ENCODE data around the gene PNMT. TPM values are rescaled to one million over a fixed set of nuclear protein-coding genes. Genes with fewer than 3 reads are reported as not detected.

PNMT gene
- total and polyA plus RNA-seq, 2 of the 13 experiments (the other 11 are each of a cell fraction or from before 2014, with no cell fraction given): 0.25 TPM; not detected in 1

GRCh38 chr17:39699818-39700147, 31.5 kb downstream of the PNMT start, which contains the start of gene ERBB2 (continued):
- TF ChIP-seq AGO1 (IDR thresholded peaks at IDR 0.05; ENCODE audit: low read depth, low read length, poor library complexity, severe bottlenecking): no peak
- no peak for TF ChIP-seq KDM1A (CRISPR knock-in tag; IDR thresholded peaks at IDR 0.05)
- TF ChIP-seq JDP2 (CRISPR knock-in tag; IDR thresholded peaks at IDR 0.05; ENCODE audit: borderline replicate concordance): no peak
- no peak for TF ChIP-seq KLF11 (CRISPR knock-in tag; IDR thresholded peaks at IDR 0.05)
- no peak for TF ChIP-seq ZBTB25 (CRISPR knock-in tag; IDR thresholded peaks at IDR 0.05)
- TF ChIP-seq MATR3 (CRISPR knock-in tag; IDR thresholded peaks at IDR 0.05): no peak
- TF ChIP-seq KMT2B (CRISPR knock-in tag; IDR thresholded peaks at IDR 0.05): peak; percentile 75
- TF ChIP-seq NFATC3 (CRISPR knock-in tag; IDR thresholded peaks at IDR 0.05): no peak
- TF ChIP-seq ZNF354B (CRISPR knock-in tag; IDR thresholded peaks at IDR 0.05): no peak
- no peak for TF ChIP-seq ZNF20 (CRISPR knock-in tag; IDR thresholded peaks at IDR 0.05)
- no peak for TF ChIP-seq FOXP1 (IDR thresholded peaks at IDR 0.05)
- 0 out of 2 replicates have a peak, but pooled peaks have one; percentile 9 for TF ChIP-seq FOXP1 (CRISPR knock-in tag; IDR thresholded peaks at IDR 0.05)
- peak; percentile 60; the same call in 1 of the 2 replicates for TF ChIP-seq KLF6 (CRISPR knock-in tag; IDR thresholded peaks at IDR 0.05)
- 0 out of 2 replicates have a peak, but pooled peaks have one; percentile 44 for TF ChIP-seq ZNF589 (CRISPR knock-in tag; conservative IDR thresholded peaks at IDR 0.05)
- no peak for TF ChIP-seq PAWR (CRISPR knock-in tag; IDR thresholded peaks at IDR 0.05; ENCODE audit: borderline replicate concordance)
- TF ChIP-seq ZNF160 (CRISPR knock-in tag; IDR thresholded peaks at IDR 0.05): no peak
- no peak; the same call in 1 of the 2 replicates for TF ChIP-seq PHF8 (CRISPR knock-in tag; IDR thresholded peaks at IDR 0.05)
- peak; percentile 58; the same call in 1 of the 2 replicates for TF ChIP-seq HMG20B (CRISPR knock-in tag; conservative IDR thresholded peaks at IDR 0.05)
- no peak for TF ChIP-seq ZSCAN29 (CRISPR knock-in tag; conservative IDR thresholded peaks at IDR 0.05)
- no peak for TF ChIP-seq NR2F6 (IDR thresholded peaks at IDR 0.05)
- no peak for TF ChIP-seq NR2F6 (CRISPR knock-in tag; IDR thresholded peaks at IDR 0.05)
- TF ChIP-seq ZNF30 (CRISPR knock-in tag; IDR thresholded peaks at IDR 0.05): no peak
- no peak for TF ChIP-seq ZHX1 (CRISPR knock-in tag; IDR thresholded peaks at IDR 0.05; ENCODE audit: low read depth)
- no peak for TF ChIP-seq ZNF280B (CRISPR knock-in tag; IDR thresholded peaks at IDR 0.05; ENCODE audit: borderline replicate concordance)
- TF ChIP-seq MIER2 (CRISPR knock-in tag; IDR thresholded peaks at IDR 0.05): peak; percentile 11; the same call in 1 of the 2 replicates
- TF ChIP-seq ZFY (CRISPR knock-in tag; IDR thresholded peaks at IDR 0.05): no peak; the same call in 1 of the 2 replicates
